Hepatocyte (in vitro differentiated cells): ENCODE results near the gene HIRIP3. TPM values are rescaled to one million over a fixed set of nuclear protein-coding genes. Genes with fewer than 3 reads are reported as not detected.

Source experiments
- DNase-seq: peaks from one replicate; pipeline ENCODE4 v3.0.0-alpha.2; 2016; ENCODE audit warnings: low spot score
- H2AFZ ChIP-seq: fragments of 200-600 bp; sonication (generic); 2 replicates; pipeline ENCODE4 v1.6.0; 2016; ENCODE audit warnings: antibody characterized with exemption, mild to moderate bottlenecking
- H3K27ac ChIP-seq: fragments of 200-600 bp; sonication (generic); 2 replicates; pipeline ENCODE4 v1.5.1; 2016; ENCODE audit warnings: mild to moderate bottlenecking
- H3K27me3 ChIP-seq: fragments of 200-600 bp; sonication (generic); 2 replicates; pipeline ENCODE4 v1.6.1; 2016
- H3K36me3 ChIP-seq: fragments of 200-600 bp; sonication (generic); replicated peaks from 2 replicates; pipeline ENCODE4 v1.5.1; 2016; ENCODE audit warnings: low read depth; ENCODE audit not compliant: insufficient read depth
- H3K4me1 ChIP-seq: fragments of 200-600 bp; sonication (generic); 2 replicates; pipeline ENCODE4 v1.5.1; 2016; ENCODE audit warnings: mild to moderate bottlenecking, moderate library complexity; ENCODE audit not compliant: insufficient read depth
- H3K4me2 ChIP-seq: fragments of 200-600 bp; sonication (generic); 2 replicates; pipeline ENCODE4 v1.6.0; 2016
- H3K4me3 ChIP-seq: fragments of 200-600 bp; sonication (generic); 2 replicates; pipeline ENCODE4 v1.5.1; 2016; ENCODE audit warnings: mild to moderate bottlenecking
- H3K79me2 ChIP-seq: fragments of 200-600 bp; sonication (generic); 2 replicates; pipeline ENCODE4 v1.6.0; 2017; ENCODE audit warnings: mild to moderate bottlenecking
- H3K9me2 ChIP-seq: fragments of 200-600 bp; sonication (generic); replicated peaks from 2 replicates; pipeline ENCODE4 v1.6.0; 2017; ENCODE audit warnings: mild to moderate bottlenecking; ENCODE audit not compliant: insufficient read depth
- H3K9me3 ChIP-seq: fragments of 200-600 bp; sonication (generic); 2 replicates; pipeline ENCODE4 v1.5.1; 2016; ENCODE audit warnings: low read depth, mild to moderate bottlenecking
- H4K20me1 ChIP-seq: fragments of 200-600 bp; sonication (generic); 2 replicates; pipeline ENCODE4 v1.6.0; 2016; ENCODE audit warnings: mild to moderate bottlenecking; ENCODE audit not compliant: insufficient read depth, poor library complexity, severe bottlenecking
- CTCF ChIP-seq: fragments of 200-600 bp; sonication (generic); IDR thresholded peaks from 2 replicates; pipeline ENCODE4 v1.5.1; 2016; ENCODE audit warnings: antibody characterized with exemption, mild to moderate bottlenecking; ENCODE audit not compliant: poor library complexity
- EZH2 ChIP-seq: fragments of 200-600 bp; sonication (generic); IDR thresholded peaks from 2 replicates; pipeline ENCODE4 v1.6.1; 2016; ENCODE audit warnings: antibody characterized with exemption, mild to moderate bottlenecking, borderline replicate concordance
- EZH2phosphoT487 ChIP-seq: fragments of 200-600 bp; sonication (generic); IDR thresholded peaks from one replicate; pipeline ENCODE4 v1.6.1; 2018; ENCODE audit warnings: antibody characterized with exemption, mild to moderate bottlenecking, low read depth, moderate library complexity; ENCODE audit not compliant: unreplicated experiment, severe bottlenecking
- WGBS: methylation state at CpG from one replicate; pipeline ENCODE4 v1.1.6; 2016; ENCODE audit warnings: low lambda C conversion rate; ENCODE audit errors: missing lambda C conversion rate; 5-methylcytosine and 5-hydroxymethylcytosine counted together
- polyA plus RNA-seq: library from polyadenylated mRNA; unstranded; fragments of >200 nt; fragmentation: Nextera tagmentation; extraction: Ambion mirVana; gene quantifications from 2 replicates; pipeline ENCODE4 v1.2.1, GENCODE V29; 2016
- total RNA-seq: library from RNA; depleted of rRNA; stranded (reverse); fragments of >200 nt; gene quantifications from 2 replicates; pipeline ENCODE4 v1.2.3, GENCODE V29; 2014

HIRIP3 gene
- total and polyA plus RNA-seq, 2 experiments from 2014 or later: 10.6 to 12.9 TPM

DNA sequence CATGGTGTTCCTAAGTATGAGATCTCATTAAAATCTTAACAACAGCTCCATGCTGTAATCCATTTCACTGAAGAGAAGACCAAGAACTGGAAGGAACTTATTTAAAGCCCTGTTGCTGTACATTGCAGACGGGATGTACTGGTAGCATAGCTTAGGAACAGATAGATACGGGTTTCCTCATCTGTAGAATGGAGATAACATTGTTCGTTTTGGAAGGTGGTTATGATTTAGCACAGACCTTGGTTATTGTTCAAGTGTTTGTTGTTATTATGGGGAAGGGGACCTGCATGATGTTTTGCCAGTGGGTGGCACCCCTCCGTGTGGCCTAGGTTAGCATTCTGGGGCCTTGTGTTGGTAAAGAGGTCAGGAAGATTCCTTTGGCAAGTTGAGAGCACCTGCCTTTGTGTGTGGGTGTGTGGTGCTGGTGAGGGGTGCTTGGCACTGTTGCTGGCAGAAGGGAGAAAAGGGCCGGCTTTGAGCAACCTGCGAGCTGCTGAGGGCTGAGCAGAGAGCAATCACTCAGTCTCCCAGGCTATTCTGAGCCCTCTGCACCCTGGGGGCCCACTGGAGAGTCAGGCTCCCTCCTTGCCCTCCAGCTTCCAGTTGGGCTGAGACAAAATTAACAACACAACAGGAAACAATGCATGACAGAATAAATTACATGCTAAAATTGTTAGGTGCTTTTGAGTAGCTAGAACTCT, 19.5 kb downstream of the HIRIP3 start:
- Histone ChIP-seq H3K36me3 (no peaks in the 10 kb centered on the region), H3K4me3 (peak overlapping the region; percentile 8), H3K27me3 (no peaks in the 10 kb centered on the region), H3K9me2 (no peaks in the 10 kb centered on the region), H3K79me2 (peaks cover 41% of the 10 kb centered on the region), H2AFZ (no peak overlapping the region), H3K9me3 (no peaks in the 10 kb centered on the region), H4K20me1 (peaks cover 43% of the 10 kb centered on the region), H3K4me1 (peaks cover 20% of the 10 kb centered on the region), H3K4me2 (peak overlapping the region; percentile 99), H3K27ac (no peak overlapping the region)
- DNase-seq: no peak
- 35% methylated on average over 6 of the region's 6 CpGs for WGBS
- TF ChIP-seq EZH2: no peak
- no peak for TF ChIP-seq EZH2phosphoT487
- no peak for TF ChIP-seq CTCF

- H3K79me2 ChIP-seq: peaks cover 41% of the 10 kb centered on the region
Observed at GRCh38 chr16:29975134-29975538, 20.3 kb downstream of the HIRIP3 start.

GRCh38 chr16:29974291-29975133, 20.9 kb downstream of the HIRIP3 start:
- Histone ChIP-seq H3K79me2 (peaks cover 41% of the 10 kb centered on the region), H4K20me1 (peaks cover 43% of the 10 kb centered on the region), H3K4me1 (peaks cover 20% of the 10 kb centered on the region), H3K27me3 (no peaks in the 10 kb centered on the region), H3K36me3 (no peaks in the 10 kb centered on the region), H3K4me3 (peak overlapping the region; percentile 95), H3K9me3 (no peaks in the 10 kb centered on the region), H3K27ac (peak overlapping the region; percentile 76), H2AFZ (peak overlapping the region; percentile 70), H3K9me2 (no peaks in the 10 kb centered on the region), H3K4me2 (peak overlapping the region; percentile 99)
- 4% methylated on average over 31 of the region's 31 CpGs for WGBS
- peak; percentile 27 for DNase-seq
- TF ChIP-seq CTCF (no peak), EZH2phosphoT487 (no peak), EZH2 (no peak)

More at GRCh38 chr16:29975134-29975538, 20.3 kb downstream of the HIRIP3 start:
- no peak for DNase-seq
- Histone ChIP-seq H3K36me3 (no peaks in the 10 kb centered on the region), H3K4me3 (peak overlapping the region; percentile 95), H3K9me3 (no peaks in the 10 kb centered on the region), H3K27me3 (no peaks in the 10 kb centered on the region), H3K4me1 (peaks cover 20% of the 10 kb centered on the region), H3K9me2 (no peaks in the 10 kb centered on the region), H3K4me2 (peak overlapping the region; percentile 99), H3K27ac (no peak overlapping the region), H4K20me1 (peaks cover 43% of the 10 kb centered on the region), H2AFZ (no peak overlapping the region)
- TF ChIP-seq EZH2phosphoT487 (no peak), EZH2 (no peak), CTCF (no peak)
- 74% methylated on average over 5 of the region's 5 CpGs for WGBS
